ENCODE measurements around the gene HACD3. TPM values are rescaled to one million over a fixed set of nuclear protein-coding genes. Genes with fewer than 3 reads are reported as not detected.

HACD3 gene
- polyA plus RNA-seq, 1 of the 3 experiments (the other 2 are of a cell fraction) = 45.7 TPM

DNA sequence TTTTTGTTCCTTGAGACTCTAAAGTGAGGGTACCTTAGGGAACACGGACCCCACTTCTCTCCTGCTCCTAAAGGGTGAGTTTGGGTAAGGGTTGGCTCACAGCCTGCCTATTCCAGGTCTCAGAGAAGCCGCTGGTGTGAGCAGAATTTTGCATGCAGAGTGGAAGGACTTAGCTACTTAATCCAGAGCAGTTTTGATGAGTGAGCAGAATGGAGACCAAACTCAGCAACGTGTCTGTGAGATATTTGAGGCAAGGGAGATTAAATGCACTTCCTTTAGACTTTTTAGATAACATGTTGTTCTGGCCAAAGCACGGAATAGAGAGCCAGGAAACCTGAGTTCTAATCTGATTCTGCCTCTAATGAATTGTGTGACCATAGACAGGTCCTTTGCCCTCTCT lies 96.6 kb downstream of the HACD3 start:
- H3K9me2 ChIP-seq = no peaks in the 10 kb centered on the region
- H3K4me3 ChIP-seq (ENCODE audit: low read depth in 2 of 2, low read length in 1 of 2) = no peak overlapping the region
- peaks cover 0 to 12% of the 10 kb centered on the region in 2 experiments for H3K36me3 ChIP-seq (replicated peaks in 1 of 2; ENCODE audit: control insufficient read depth in 1 of 2, insufficient read depth in 2 of 2, low read length in 1 of 2)
- TF ChIP-seq RAD21 (IDR thresholded peaks at IDR 0.05; ENCODE audit: low read length) = no peak
- TF ChIP-seq EP300 (IDR thresholded peaks at IDR 0.05; ENCODE audit: borderline replicate concordance in 1 of 2, low read depth in 1 of 2, low read length in 1 of 2) = no peak
- TF ChIP-seq JUND (IDR thresholded peaks at IDR 0.05) = no peak
- TF ChIP-seq RXRA (IDR thresholded peaks at IDR 0.05; ENCODE audit: borderline replicate concordance, low read depth) = no peak
- TF ChIP-seq, protein P1, sequence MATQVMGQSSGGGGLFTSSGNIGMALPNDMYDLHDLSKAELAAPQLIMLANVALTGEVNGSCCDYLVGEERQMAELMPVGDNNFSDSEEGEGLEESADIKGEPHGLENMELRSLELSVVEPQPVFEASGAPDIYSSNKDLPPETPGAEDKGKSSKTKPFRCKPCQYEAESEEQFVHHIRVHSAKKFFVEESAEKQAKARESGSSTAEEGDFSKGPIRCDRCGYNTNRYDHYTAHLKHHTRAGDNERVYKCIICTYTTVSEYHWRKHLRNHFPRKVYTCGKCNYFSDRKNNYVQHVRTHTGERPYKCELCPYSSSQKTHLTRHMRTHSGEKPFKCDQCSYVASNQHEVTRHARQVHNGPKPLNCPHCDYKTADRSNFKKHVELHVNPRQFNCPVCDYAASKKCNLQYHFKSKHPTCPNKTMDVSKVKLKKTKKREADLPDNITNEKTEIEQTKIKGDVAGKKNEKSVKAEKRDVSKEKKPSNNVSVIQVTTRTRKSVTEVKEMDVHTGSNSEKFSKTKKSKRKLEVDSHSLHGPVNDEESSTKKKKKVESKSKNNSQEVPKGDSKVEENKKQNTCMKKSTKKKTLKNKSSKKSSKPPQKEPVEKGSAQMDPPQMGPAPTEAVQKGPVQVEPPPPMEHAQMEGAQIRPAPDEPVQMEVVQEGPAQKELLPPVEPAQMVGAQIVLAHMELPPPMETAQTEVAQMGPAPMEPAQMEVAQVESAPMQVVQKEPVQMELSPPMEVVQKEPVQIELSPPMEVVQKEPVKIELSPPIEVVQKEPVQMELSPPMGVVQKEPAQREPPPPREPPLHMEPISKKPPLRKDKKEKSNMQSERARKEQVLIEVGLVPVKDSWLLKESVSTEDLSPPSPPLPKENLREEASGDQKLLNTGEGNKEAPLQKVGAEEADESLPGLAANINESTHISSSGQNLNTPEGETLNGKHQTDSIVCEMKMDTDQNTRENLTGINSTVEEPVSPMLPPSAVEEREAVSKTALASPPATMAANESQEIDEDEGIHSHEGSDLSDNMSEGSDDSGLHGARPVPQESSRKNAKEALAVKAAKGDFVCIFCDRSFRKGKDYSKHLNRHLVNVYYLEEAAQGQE (IDR thresholded peaks at IDR 0.05; ENCODE audit: low read depth, low read length) = no peak
- no peak for TF ChIP-seq EZH2phosphoT487 (IDR thresholded peaks at IDR 0.05; ENCODE audit: borderline replicate concordance, low read depth)
- TF ChIP-seq, protein P2, sequence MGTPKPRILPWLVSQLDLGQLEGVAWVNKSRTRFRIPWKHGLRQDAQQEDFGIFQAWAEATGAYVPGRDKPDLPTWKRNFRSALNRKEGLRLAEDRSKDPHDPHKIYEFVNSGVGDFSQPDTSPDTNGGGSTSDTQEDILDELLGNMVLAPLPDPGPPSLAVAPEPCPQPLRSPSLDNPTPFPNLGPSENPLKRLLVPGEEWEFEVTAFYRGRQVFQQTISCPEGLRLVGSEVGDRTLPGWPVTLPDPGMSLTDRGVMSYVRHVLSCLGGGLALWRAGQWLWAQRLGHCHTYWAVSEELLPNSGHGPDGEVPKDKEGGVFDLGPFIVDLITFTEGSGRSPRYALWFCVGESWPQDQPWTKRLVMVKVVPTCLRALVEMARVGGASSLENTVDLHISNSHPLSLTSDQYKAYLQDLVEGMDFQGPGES (IDR thresholded peaks at IDR 0.05; ENCODE audit: low read depth, low read length) = no peak
- TF ChIP-seq, protein P3, sequence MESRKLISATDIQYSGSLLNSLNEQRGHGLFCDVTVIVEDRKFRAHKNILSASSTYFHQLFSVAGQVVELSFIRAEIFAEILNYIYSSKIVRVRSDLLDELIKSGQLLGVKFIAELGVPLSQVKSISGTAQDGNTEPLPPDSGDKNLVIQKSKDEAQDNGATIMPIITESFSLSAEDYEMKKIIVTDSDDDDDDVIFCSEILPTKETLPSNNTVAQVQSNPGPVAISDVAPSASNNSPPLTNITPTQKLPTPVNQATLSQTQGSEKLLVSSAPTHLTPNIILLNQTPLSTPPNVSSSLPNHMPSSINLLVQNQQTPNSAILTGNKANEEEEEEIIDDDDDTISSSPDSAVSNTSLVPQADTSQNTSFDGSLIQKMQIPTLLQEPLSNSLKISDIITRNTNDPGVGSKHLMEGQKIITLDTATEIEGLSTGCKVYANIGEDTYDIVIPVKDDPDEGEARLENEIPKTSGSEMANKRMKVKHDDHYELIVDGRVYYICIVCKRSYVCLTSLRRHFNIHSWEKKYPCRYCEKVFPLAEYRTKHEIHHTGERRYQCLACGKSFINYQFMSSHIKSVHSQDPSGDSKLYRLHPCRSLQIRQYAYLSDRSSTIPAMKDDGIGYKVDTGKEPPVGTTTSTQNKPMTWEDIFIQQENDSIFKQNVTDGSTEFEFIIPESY (IDR thresholded peaks at IDR 0.05; ENCODE audit: borderline replicate concordance, low read depth) = no peak
- TF ChIP-seq MXI1 (IDR thresholded peaks at IDR 0.05; ENCODE audit: low read depth, low read length) = no peak
- no peak for TF ChIP-seq FOXJ3 (CRISPR knock-in tag; IDR thresholded peaks at IDR 0.05)
- TF ChIP-seq RFX5 (IDR thresholded peaks at IDR 0.05; ENCODE audit: low read length) = no peak
- no peak for TF ChIP-seq FOSL2 (IDR thresholded peaks at IDR 0.05; ENCODE audit: borderline replicate concordance, low read depth)
- no peak for TF ChIP-seq POLR2AphosphoS5 (IDR thresholded peaks at IDR 0.05; ENCODE audit: low read depth, low read length)
- no peak for TF ChIP-seq CHD2 (IDR thresholded peaks at IDR 0.05; ENCODE audit: low read length, partially characterized antibody)
- no peak for TF ChIP-seq ELF1 (IDR thresholded peaks at IDR 0.05)
- TF ChIP-seq TEAD4 (IDR thresholded peaks at IDR 0.05; ENCODE audit: borderline replicate concordance, insufficient read depth) = no peak
- H3K27me3 ChIP-seq (ENCODE audit: insufficient read depth) = no peaks in the 10 kb centered on the region
- no peaks in the 10 kb centered on the region for H3F3A ChIP-seq (replicated peaks; ENCODE audit: insufficient read depth)
- no peak overlapping the region for H3K9ac ChIP-seq
- H2AFZ ChIP-seq (ENCODE audit: low read depth) = no peak overlapping the region
- no peaks in the 10 kb centered on the region for H3K9me3 ChIP-seq
- WGBS (ENCODE audit: low lambda C conversion rate) = 50% methylated on average over 4 of the region's 4 CpGs
- no peaks in the 10 kb centered on the region for H3K79me2 ChIP-seq (ENCODE audit: insufficient read depth)
- no peak overlapping the region for H3K27ac ChIP-seq (ENCODE audit: low read depth in 2 of 2, low read length in 1 of 2)
- H3K4me1 ChIP-seq (ENCODE audit: control insufficient read depth in 1 of 2, insufficient read depth in 2 of 2, low read depth in 1 of 2, low read length in 1 of 2) = no peaks in the 10 kb centered on the region
- CTCF ChIA-PET = interaction anchor here (0.6 to 4.5 kb wide), 2 partner anchors 12 to 24 kb away, joined by 3 to 30 read pairs; no protein-coding TSS in a partner anchor
- no peaks in the 10 kb centered on the region for H4K20me1 ChIP-seq (ENCODE audit: insufficient read depth)
- no peak overlapping the region for H3K4me2 ChIP-seq
- no peak for DNase-seq
- POLR2A ChIA-PET = no interaction called here

Small RNAs within 50 kb of the gene (small RNA-seq; reads per million reads assigned to genes)
- 0 reads per million in 7 experiments for gene RF00019
- gene RNU6-19P = 0 to 4.1 (median 0) reads per million in 7 experiments

Other genes starting within 250 kb of the HACD3 start
- gene PARP16, start 243.6 kb upstream of the HACD3 start, polyA plus RNA-seq (2012; rRNA removed) = 6.3 and 6.5 TPM in 2 replicates
- gene RNU5A-1, start 234.4 kb upstream of the HACD3 start, polyA plus RNA-seq (2012; rRNA removed) = not detected in 2 replicates
- not detected in 2 replicates for gene RNU5B-1, start 225.8 kb upstream of the HACD3 start, polyA plus RNA-seq (2012; rRNA removed)
- 0.37 and 0.43 TPM in 2 replicates for gene IGDCC3, start 152.5 kb upstream of the HACD3 start, polyA plus RNA-seq (2012; rRNA removed)
- 0.15 and 0.21 TPM in 2 replicates for gene IGDCC4, start 107.5 kb upstream of the HACD3 start, polyA plus RNA-seq (2012; rRNA removed)
- gene DPP8, start 12.8 kb upstream of the HACD3 start, polyA plus RNA-seq (2012; rRNA removed) = 13.9 and 14.1 TPM in 2 replicates
- 44.9 and 55.5 TPM in 2 replicates for gene INTS14, start 80.7 kb downstream of the HACD3 start, polyA plus RNA-seq (2012; rRNA removed)
- gene SLC24A1, start 91.5 kb downstream of the HACD3 start, polyA plus RNA-seq (2012; rRNA removed) = 7.7 and 8.7 TPM in 2 replicates

All from SK-N-SH (cell line).